Measurements from ENCODE around the gene KLHL12.
"Not testable (repeated sequence)": the region's sequence is repeated elsewhere in the genome, so short reads cannot be mapped to it uniquely, and the experiment has no call there.

The KLHL12 gene

GRCh38 chr1:202945483-202945882 is 18.4 kb upstream of the KLHL12 start:
- DNase-seq = no peak

GRCh38 chr1:202944438-202944921 is 17.4 kb upstream of the KLHL12 start:
- DNase-seq = no peak

GRCh38 chr1:202942426-202942825 is 15.4 kb upstream of the KLHL12 start:
- no peak for DNase-seq

- no peak for DNase-seq
Measured at GRCh38 chr1:202941372-202941771, 14.3 kb upstream of the KLHL12 start.

GRCh38 chr1:202940561-202940960 is 13.5 kb upstream of the KLHL12 start:
- DNase-seq = no peak

GRCh38 chr1:202938287-202938925 is 11.4 kb upstream of the KLHL12 start:
- DNase-seq = no peak

- DNase-seq = not testable (repeated sequence)
Measured at GRCh38 chr1:202936409-202936808, 9.4 kb upstream of the KLHL12 start.

GRCh38 chr1:202935844-202936243 is 8.8 kb upstream of the KLHL12 start:
- no peak for DNase-seq

GRCh38 chr1:202934755-202935154 is 7.7 kb upstream of the KLHL12 start:
- no peak for DNase-seq

- DNase-seq = no peak
Measured at GRCh38 chr1:202932476-202932875, 5.4 kb upstream of the KLHL12 start.

GRCh38 chr1:202923533-202923932 is 3.5 kb downstream of the KLHL12 start:
- no peak for DNase-seq

GRCh38 chr1:202919615-202920014 is 7.4 kb downstream of the KLHL12 start:
- DNase-seq = no peak

- no peak for DNase-seq
Measured at GRCh38 chr1:202915146-202915545, 11.9 kb downstream of the KLHL12 start.

- not testable (repeated sequence) for DNase-seq
Measured at GRCh38 chr1:202912476-202912875, 14.6 kb downstream of the KLHL12 start.

- no peak for DNase-seq
Measured at GRCh38 chr1:202909494-202909893, 17.5 kb downstream of the KLHL12 start.

GRCh38 chr1:202908998-202909397 is 18.0 kb downstream of the KLHL12 start:
- DNase-seq = no peak

GRCh38 chr1:202905331-202905730 is 21.7 kb downstream of the KLHL12 start:
- no peak for DNase-seq

- DNase-seq = not testable (repeated sequence)
Measured at GRCh38 chr1:202903808-202904207, 23.2 kb downstream of the KLHL12 start.

GRCh38 chr1:202901555-202901954 is 25.5 kb downstream of the KLHL12 start:
- DNase-seq = no peak

- DNase-seq = no peak
Measured at GRCh38 chr1:202892501-202892900, 34.5 kb downstream of the KLHL12 start.

- no peak for DNase-seq
Measured at GRCh38 chr1:202890392-202890791, 36.6 kb downstream of the KLHL12 start.

GRCh38 chr1:202888531-202889360 is 38.3 kb downstream of the KLHL12 start, which contains the start of gene RABIF:
TSS of gene RABIF (minus strand) at chr1:202889149. CDS start at chr1:202889098, 51 bp downstream.
- DNase-seq = peak; percentile 93

- DNase-seq = no peak
Measured at GRCh38 chr1:202888221-202888530, 38.9 kb downstream of the KLHL12 start.

- no peak for DNase-seq
Measured at GRCh38 chr1:202880961-202881460, 46.0 kb downstream of the KLHL12 start.

All from NCI-H446 treated with DMSO at 0.1 percent for 48 hours (cell line).